CD4-positive, alpha-beta T cell treated with Interleukin-17A for 4 hours (primary cell): Measurements from ENCODE around the gene ZSWIM5.
"Not testable (repeated sequence)": the region's sequence is repeated elsewhere in the genome, so short reads cannot be mapped to it uniquely, and the experiment has no call there.

Source experiments
- DNase-seq: peaks from one replicate; pipeline ENCODE4 v3.0.0-alpha.2; 2020; ENCODE audit warnings: mixed read lengths

Gene ZSWIM5

GRCh38 chr1:45016090-45016697, 190.2 kb downstream of the ZSWIM5 start:
- DNase-seq, result no peak

- DNase-seq, result no peak
Measured at GRCh38 chr1:45015683-45016082, 190.7 kb downstream of the ZSWIM5 start.

GRCh38 chr1:45014321-45015028, 191.9 kb downstream of the ZSWIM5 start:
- peak; percentile 85 for DNase-seq

GRCh38 chr1:45013551-45014209, 192.7 kb downstream of the ZSWIM5 start:
- no peak for DNase-seq

GRCh38 chr1:45012639-45013278, 193.6 kb downstream of the ZSWIM5 start:
- peak; percentile 62 for DNase-seq

- peak; percentile 91 for DNase-seq
Measured at GRCh38 chr1:45011837-45012638, 194.4 kb downstream of the ZSWIM5 start, which contains the start of gene UROD. Gene UROD (plus strand): TSS chr1:45012254. CDS start chr1:45012266, 12 bp downstream.

- peak; percentile 78 for DNase-seq
Measured at GRCh38 chr1:45010855-45011811, 195.3 kb downstream of the ZSWIM5 start, which contains the start of gene HECTD3. Gene HECTD3 (minus strand): TSS chr1:45011324. CDS start chr1:45011257, 67 bp downstream.

- DNase-seq, result peak; percentile 49
Measured at GRCh38 chr1:45009956-45010854, 196.2 kb downstream of the ZSWIM5 start.

- no peak for DNase-seq
Measured at GRCh38 chr1:45009296-45009865, 197.0 kb downstream of the ZSWIM5 start.

- no peak for DNase-seq
Measured at GRCh38 chr1:45008516-45008915, 197.9 kb downstream of the ZSWIM5 start.

- DNase-seq, result no peak
Measured at GRCh38 chr1:45008076-45008475, 198.3 kb downstream of the ZSWIM5 start.

- DNase-seq, result no peak
Measured at GRCh38 chr1:45007311-45007710, 199.1 kb downstream of the ZSWIM5 start.

- DNase-seq, result no peak
Measured at GRCh38 chr1:45005761-45006160, 200.6 kb downstream of the ZSWIM5 start.

GRCh38 chr1:45004281-45004920, 202.0 kb downstream of the ZSWIM5 start:
- DNase-seq, result no peak

- no peak for DNase-seq
Measured at GRCh38 chr1:45003741-45004140, 202.7 kb downstream of the ZSWIM5 start.

GRCh38 chr1:45002650-45003645, 203.5 kb downstream of the ZSWIM5 start:
- DNase-seq, result no peak

GRCh38 chr1:45001576-45001975, 204.8 kb downstream of the ZSWIM5 start:
- DNase-seq, result not testable (repeated sequence)

GRCh38 chr1:45001011-45001481, 205.4 kb downstream of the ZSWIM5 start:
- no peak for DNase-seq
